ENCODE measurements around the gene MYOCD.

DNA sequence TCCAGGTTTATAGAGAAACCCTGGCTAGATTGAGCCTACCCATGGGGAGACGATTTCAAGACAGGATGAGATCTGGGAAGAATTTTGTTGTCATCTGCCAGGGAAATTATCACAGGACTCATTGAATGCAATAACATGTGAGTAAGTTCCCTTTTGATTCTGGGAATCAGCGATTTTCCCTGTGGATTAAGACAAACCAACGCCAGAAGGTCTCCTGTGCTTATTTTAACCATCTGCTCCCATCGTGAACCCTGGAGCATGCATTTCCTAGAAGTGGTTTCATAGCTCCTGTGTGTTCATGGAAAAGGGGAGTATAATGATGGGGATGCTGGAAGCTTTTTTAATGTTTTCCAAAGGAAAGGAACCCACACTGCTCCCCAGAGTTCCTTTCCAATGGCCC lies 102.6 kb downstream of the MYOCD start:
- TF ChIP-seq, protein P1, sequence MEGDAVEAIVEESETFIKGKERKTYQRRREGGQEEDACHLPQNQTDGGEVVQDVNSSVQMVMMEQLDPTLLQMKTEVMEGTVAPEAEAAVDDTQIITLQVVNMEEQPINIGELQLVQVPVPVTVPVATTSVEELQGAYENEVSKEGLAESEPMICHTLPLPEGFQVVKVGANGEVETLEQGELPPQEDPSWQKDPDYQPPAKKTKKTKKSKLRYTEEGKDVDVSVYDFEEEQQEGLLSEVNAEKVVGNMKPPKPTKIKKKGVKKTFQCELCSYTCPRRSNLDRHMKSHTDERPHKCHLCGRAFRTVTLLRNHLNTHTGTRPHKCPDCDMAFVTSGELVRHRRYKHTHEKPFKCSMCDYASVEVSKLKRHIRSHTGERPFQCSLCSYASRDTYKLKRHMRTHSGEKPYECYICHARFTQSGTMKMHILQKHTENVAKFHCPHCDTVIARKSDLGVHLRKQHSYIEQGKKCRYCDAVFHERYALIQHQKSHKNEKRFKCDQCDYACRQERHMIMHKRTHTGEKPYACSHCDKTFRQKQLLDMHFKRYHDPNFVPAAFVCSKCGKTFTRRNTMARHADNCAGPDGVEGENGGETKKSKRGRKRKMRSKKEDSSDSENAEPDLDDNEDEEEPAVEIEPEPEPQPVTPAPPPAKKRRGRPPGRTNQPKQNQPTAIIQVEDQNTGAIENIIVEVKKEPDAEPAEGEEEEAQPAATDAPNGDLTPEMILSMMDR (IDR thresholded peaks at IDR 0.05): no peak
- no peak for TF ChIP-seq POLR2A (IDR thresholded peaks at IDR 0.05)
